B cell (primary cell): ENCODE results near the gene CHMP1A. TPM values are rescaled to one million over a fixed set of nuclear protein-coding genes. Genes with fewer than 3 reads are reported as not detected.

Source experiments
- ATAC-seq: fragments of 200-7000 bp; cut with Tn5 transposase; one replicate; pipeline ENCODE4 v1.10.0; 2021; ENCODE audit warnings: low read depth, mild to moderate bottlenecking, moderate number of reproducible peaks, moderate library complexity
- CTCF ChIA-PET: fragments of 350-600 bp; sonication (Branson Sonifier 250); formaldehyde crosslinking; loops from one replicate; lab custom pipeline; 2021; ENCODE audit warnings: antibody characterized with exemption, inconsistent platforms; lab: Charles Lee
- POLR2A ChIA-PET: fragments of 350-600 bp; sonication (Branson Sonifier 250); formaldehyde crosslinking; loops from one replicate; lab custom pipeline; 2021; ENCODE audit warnings: antibody characterized with exemption; lab: Charles Lee
- DNase-seq: peaks from one replicate; pipeline ENCODE4 v3.0.0; 2013
- H2AFZ ChIP-seq: 2 replicates; pipeline ENCODE4 v1.6.1; 2012; ENCODE audit warnings: mild to moderate bottlenecking, low read depth, low read length; ENCODE audit not compliant: insufficient read depth, poor library complexity, severe bottlenecking
- H3K27ac ChIP-seq, 2 donors: 1 replicate in 1 of 2; 2 replicates in 1 of 2; pipeline ENCODE4 v1.5.1; 2012 to 2013; ENCODE audit warnings: low read length in 2 of 2, mild to moderate bottlenecking in 2 of 2, moderate library complexity in 1 of 2
- H3K27me3 ChIP-seq, 4 experiments: fragments of 200-600 bp in 1 of 4; sonication (generic) in 1 of 4; replicated peaks in 1 of 4; 1 replicate in 2 of 4; 2 replicates in 2 of 4; pipeline versions ENCODE4 v1.6.1 to v1.7.0; 2013 to 2016; ENCODE audit warnings: low read length in 3 of 4, mild to moderate bottlenecking in 2 of 4, mixed read lengths in 1 of 4, moderate library complexity in 1 of 4; ENCODE audit not compliant: insufficient read depth in 4 of 4, control insufficient read depth in 3 of 4; ENCODE audit errors: control extremely low read depth in 1 of 4
- H3K36me3 ChIP-seq, 2 experiments: replicated peaks in 1 of 2; 1 replicate in 1 of 2; 2 replicates in 1 of 2; pipeline versions ENCODE4 v1.6.1 to v1.7.1; 2013; ENCODE audit warnings: low read length in 1 of 2; ENCODE audit not compliant: insufficient read depth in 2 of 2, control insufficient read depth in 1 of 2; ENCODE audit errors: control extremely low read depth in 1 of 2, extremely low read depth in 1 of 2
- H3K4me1 ChIP-seq, 2 donors: fragments of 200-600 bp in 1 of 2; sonication (generic) in 1 of 2; 1 replicate in 1 of 2; 2 replicates in 1 of 2; pipeline versions ENCODE4 v1.5.1 to v1.6.1; 2013 to 2017; ENCODE audit warnings: low read length in 2 of 2; ENCODE audit not compliant: control insufficient read depth in 2 of 2, insufficient read depth in 2 of 2
- H3K4me2 ChIP-seq: replicated peaks from 2 replicates; pipeline ENCODE3; 2012; ENCODE audit warnings: mild to moderate bottlenecking, low read depth, low read length; ENCODE audit not compliant: poor library complexity, severe bottlenecking
- H3K4me3 ChIP-seq, 5 experiments: fragments of 200-600 bp in 1 of 5; sonication (generic) in 1 of 5; 1 replicate in 3 of 5; 2 replicates in 2 of 5; pipeline versions ENCODE4 v1.5.1 to v1.7.0; 2011 to 2016; ENCODE audit warnings: low read length in 4 of 5, mild to moderate bottlenecking in 4 of 5, low read depth in 2 of 5, control low read depth in 1 of 5, moderate library complexity in 1 of 5; ENCODE audit not compliant: insufficient read depth in 1 of 5; ENCODE audit errors: control extremely low read depth in 1 of 5, extremely low read depth in 1 of 5
- H3K79me2 ChIP-seq: fragments of 200-600 bp; sonication (generic); one replicate; pipeline ENCODE4 v1.6.0; 2016; ENCODE audit warnings: low read length; ENCODE audit not compliant: control insufficient read depth, insufficient read depth
- H3K9ac ChIP-seq: fragments of 200-600 bp; sonication (generic); 2 replicates; pipeline ENCODE4 v1.6.1; 2017; ENCODE audit warnings: mild to moderate bottlenecking, low read length, moderate library complexity
- H3K9me3 ChIP-seq, 3 donors: one replicate each; pipeline versions ENCODE4 v1.6.1 to v1.7.1; 2013; ENCODE audit warnings: low read length in 2 of 3; ENCODE audit not compliant: control insufficient read depth in 2 of 3, insufficient read depth in 1 of 3; ENCODE audit errors: control extremely low read depth in 1 of 3
- H4K20me1 ChIP-seq: 2 replicates; pipeline ENCODE4 v1.6.0; 2012; ENCODE audit warnings: mild to moderate bottlenecking, low read length; ENCODE audit not compliant: insufficient read depth, control insufficient read depth, poor library complexity, severe bottlenecking
- H3K27ac Mint-ChIP-seq: one replicate; pipeline ENCODE4 v1.8.0; 2021; ENCODE audit warnings: mixed read lengths
- H3K27me3 Mint-ChIP-seq: one replicate; pipeline ENCODE4 v1.8.0; 2021; ENCODE audit warnings: mixed read lengths
- H3K4me1 Mint-ChIP-seq: one replicate; pipeline ENCODE4 v1.8.0; 2021; ENCODE audit warnings: mixed read lengths
- H3K4me3 Mint-ChIP-seq: one replicate; pipeline ENCODE4 v1.8.0; 2021; ENCODE audit warnings: mixed read lengths
- H3K9me3 Mint-ChIP-seq: one replicate; pipeline ENCODE4 v1.8.0; 2022; ENCODE audit warnings: mixed read lengths; ENCODE audit not compliant: insufficient read depth
- EZH2 ChIP-seq: IDR thresholded peaks from 2 replicates; pipeline ENCODE4 v1.6.1; 2012; ENCODE audit warnings: borderline replicate concordance, low read depth, mild to moderate bottlenecking, moderate library complexity, low read length; ENCODE audit not compliant: insufficient read depth, poor library complexity, severe bottlenecking
- WGBS: methylation state at CpG from one replicate; pipeline ENCODE4 v1.1.5; 2013; ENCODE audit warnings: missing lambda C conversion rate; ENCODE audit not compliant: insufficient coverage; 5-methylcytosine and 5-hydroxymethylcytosine counted together
- intact Hi-C: fragments of 100-400 bp; cut with micrococcal nuclease; formaldehyde crosslinking; loops from one replicate; pipeline ENCODE4 v1.10.0; 2022
- polyA plus RNA-seq: library from polyadenylated mRNA; depleted of rRNA; stranded (reverse); fragments of >200 nt; gene quantifications from 2 replicates; pipeline ENCODE4 v1.2.3, GENCODE V29; 2012
- total RNA-seq, 2 donors: library from RNA; stranded (reverse); fragments of 120-200 nt in 1 of 2; gene quantifications; 1 replicate in 1 of 2; 2 replicates in 1 of 2; pipeline versions ENCODE4 v1.2.3 to v1.2.4, GENCODE V29; 2013 to 2022
- TF ChIP-seq, protein P1 (sequence below): fragments of 200-600 bp; IDR thresholded peaks from one replicate; pipeline ENCODE4 v1.8.0; 2022; ENCODE audit warnings: antibody characterized with exemption, mild to moderate bottlenecking

The CHMP1A gene
- total and polyA plus RNA-seq, 2 donors (not counting 1 experiment from before 2014, with no cell fraction given): 80.4 to 88.1 TPM

DNA sequence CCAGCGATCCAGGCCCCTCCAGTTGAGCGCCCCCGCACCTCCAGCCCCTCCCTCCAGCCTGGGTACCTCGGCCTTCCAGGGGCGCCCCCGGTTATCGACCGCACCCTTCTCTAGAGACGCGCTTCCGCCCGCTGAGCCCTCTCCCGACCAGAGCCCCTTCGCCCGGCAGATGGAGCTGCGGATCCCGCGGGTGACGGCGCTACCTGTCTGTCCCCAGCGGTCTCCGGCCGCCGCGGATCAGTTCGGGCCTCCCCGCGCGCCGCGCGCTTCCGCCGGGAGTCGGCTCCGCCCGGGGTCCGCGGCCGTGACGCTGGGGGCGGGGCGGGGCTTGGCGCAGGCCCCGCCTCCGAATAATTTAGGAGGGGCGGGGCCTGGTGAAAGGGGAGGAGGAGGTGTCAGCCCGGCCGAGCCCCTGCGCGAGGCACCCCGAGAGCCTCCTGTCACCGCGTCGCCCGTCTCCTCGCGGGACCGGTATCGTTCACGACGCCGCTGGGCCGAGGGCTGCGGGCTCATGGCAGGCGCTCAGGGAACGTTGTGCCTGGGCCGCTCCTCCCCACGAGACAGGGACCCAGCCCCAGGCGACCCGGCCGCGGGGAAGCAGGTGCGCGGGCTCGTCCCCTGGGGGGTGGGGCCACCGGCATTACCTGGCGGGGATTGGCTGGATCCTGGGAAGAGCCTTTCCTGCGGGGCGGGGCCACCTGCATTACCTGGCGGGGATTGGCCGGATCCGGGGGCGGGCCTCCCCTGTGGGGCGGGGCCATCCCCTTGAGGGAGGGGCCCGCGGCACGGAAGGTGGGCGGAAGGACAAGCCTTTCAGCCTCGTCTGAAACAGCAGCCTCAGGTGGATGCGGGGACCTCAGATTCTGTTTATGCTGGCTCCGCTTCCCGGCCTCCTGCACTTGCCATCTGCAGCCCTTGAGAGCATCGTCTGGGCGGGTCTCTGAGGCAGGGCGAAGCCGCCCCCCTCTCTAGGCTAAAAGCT, 44.2 kb upstream of the CHMP1A start, which contains the start of gene SPATA2L:
TSS of gene SPATA2L (minus strand) at position 281 of the 982 bp plus-strand sequence. CDS start 473 bp downstream, outside the sequence.
- H3K4me3 ChIP-seq: peak within 1 kb of the TSS; percentile 17 to 73 (median 68)
- CTCF ChIA-PET: interaction anchor here (0.5 to 3.3 kb wide), 9 partner anchors 11 to 496 kb away, joined by 3 to 35 read pairs (median 3); no protein-coding TSS in a partner anchor
- peak; percentile 98 for DNase-seq
- H3K27ac Mint-ChIP-seq: peak within 1 kb of the TSS; percentile 91
- no peaks in the 10 kb centered on the region for H3K27me3 ChIP-seq
- H4K20me1 ChIP-seq: peaks cover 32% of the 10 kb centered on the region
- peaks cover 21 to 32% of the 10 kb centered on the region in 2 donors for H3K4me1 ChIP-seq
- intact Hi-C loops: loop anchor here (1.0 to 10.0 kb wide), 7 partner anchors 10 to 214 kb away; partner anchors contain the start of gene FANCA
- no peaks in the 10 kb centered on the region for H3K9me3 Mint-ChIP-seq
- no peaks in the 10 kb centered on the region for H3K9me3 ChIP-seq
- H3K27ac ChIP-seq: peak within 1 kb of the TSS; percentile 82 to 87
- peaks cover 20% of the 10 kb centered on the region for H3K4me1 Mint-ChIP-seq
- H3K79me2 ChIP-seq: peaks cover 9% of the 10 kb centered on the region
- POLR2A ChIA-PET: interaction anchor here (0.6 to 1.8 kb wide), 4 partner anchors 15 to 174 kb away, joined by 3 to 13 read pairs (median 6); partner anchors contain the start of genes CDK10 and TCF25
- no peaks in the 10 kb centered on the region for H3K27me3 Mint-ChIP-seq
- peak; percentile 81 for ATAC-seq
- under 1% methylated on average over 94 of the region's 97 CpGs for WGBS
- H3K4me2 ChIP-seq: peak within 1 kb of the TSS; percentile 96
- no peak for TF ChIP-seq EZH2
- TF ChIP-seq, protein P1, sequence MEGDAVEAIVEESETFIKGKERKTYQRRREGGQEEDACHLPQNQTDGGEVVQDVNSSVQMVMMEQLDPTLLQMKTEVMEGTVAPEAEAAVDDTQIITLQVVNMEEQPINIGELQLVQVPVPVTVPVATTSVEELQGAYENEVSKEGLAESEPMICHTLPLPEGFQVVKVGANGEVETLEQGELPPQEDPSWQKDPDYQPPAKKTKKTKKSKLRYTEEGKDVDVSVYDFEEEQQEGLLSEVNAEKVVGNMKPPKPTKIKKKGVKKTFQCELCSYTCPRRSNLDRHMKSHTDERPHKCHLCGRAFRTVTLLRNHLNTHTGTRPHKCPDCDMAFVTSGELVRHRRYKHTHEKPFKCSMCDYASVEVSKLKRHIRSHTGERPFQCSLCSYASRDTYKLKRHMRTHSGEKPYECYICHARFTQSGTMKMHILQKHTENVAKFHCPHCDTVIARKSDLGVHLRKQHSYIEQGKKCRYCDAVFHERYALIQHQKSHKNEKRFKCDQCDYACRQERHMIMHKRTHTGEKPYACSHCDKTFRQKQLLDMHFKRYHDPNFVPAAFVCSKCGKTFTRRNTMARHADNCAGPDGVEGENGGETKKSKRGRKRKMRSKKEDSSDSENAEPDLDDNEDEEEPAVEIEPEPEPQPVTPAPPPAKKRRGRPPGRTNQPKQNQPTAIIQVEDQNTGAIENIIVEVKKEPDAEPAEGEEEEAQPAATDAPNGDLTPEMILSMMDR: no peak
- H3K36me3 ChIP-seq: peaks cover 0 to 4% of the 10 kb centered on the region in 2 experiments
- H3K4me3 Mint-ChIP-seq: peak within 1 kb of the TSS; percentile 85
- peak within 1 kb of the TSS; percentile 61 for H3K9ac ChIP-seq
- peak within 1 kb of the TSS; percentile 94 for H2AFZ ChIP-seq
